GM12878 (cell line): ENCODE data around the gene TLX1. TPM values are rescaled to one million over a fixed set of nuclear protein-coding genes. Genes with fewer than 3 reads are reported as not detected.

Experiments used
- ATAC-seq: fragments of 200-7000 bp; cut with Tn5 transposase; 3 replicates; pipeline ENCODE4 v1.9.1; 2020; ENCODE audit warnings: mild to moderate bottlenecking, moderate library complexity
- BruUV-seq: library from RNA; stranded (reverse); fragments of 400-500 nt; replicated peaks from 2 replicates; lab custom pipeline; 2021; lab: Mats Ljungman, UMichigan
- CTCF ChIA-PET: fragments of 300-600 bp; sonication (Branson Sonifier 250); formaldehyde crosslinking; extraction: SDS; loops from one replicate; lab custom pipeline; 2021; ENCODE audit warnings: inconsistent platforms; lab: Yijun Ruan, JAX
- POLR2A ChIA-PET: fragments of 350-600 bp; formaldehyde crosslinking; extraction: SDS; loops from one replicate; lab custom pipeline; 2021; ENCODE audit warnings: inconsistent platforms; lab: Charles Lee
- RAD21 ChIA-PET: fragments of 300-600 bp; sonication (Branson Sonifier 250); formaldehyde crosslinking; loops from one replicate; lab custom pipeline; 2023; ENCODE audit warnings: antibody characterized with exemption; ENCODE audit not compliant: unreplicated experiment; lab: Charles Lee
- SMC1A ChIA-PET: fragments of 300-600 bp; sonication (Branson Sonifier 250); formaldehyde crosslinking; loops from one replicate; lab custom pipeline; 2023; ENCODE audit not compliant: unreplicated experiment, uncharacterized antibody; lab: Charles Lee
- DNase-seq: peaks from one replicate; pipeline ENCODE4 v3.0.0-alpha.2; 2011; ENCODE audit warnings: low read depth, low spot score
- FAIRE-seq: peaks from 3 replicates; lab custom pipeline; 2011; peaks lifted over from hg19 to GRCh38; lab: Jason Lieb, UNC
- H2AFZ ChIP-seq: 2 replicates; pipeline ENCODE4 v1.6.0; 2011; ENCODE audit warnings: low read depth, low read length, control low read depth; ENCODE audit not compliant: control insufficient read depth
- H3K27ac ChIP-seq: 2 replicates; pipeline ENCODE4 v1.5.1; 2011; ENCODE audit warnings: control low read depth; ENCODE audit not compliant: control insufficient read depth, insufficient read depth
- H3K27me3 ChIP-seq, 2 experiments: replicated peaks in 1 of 2; 2 replicates each; pipeline versions ENCODE4 v1.6.0 to v1.6.1; 2011; ENCODE audit warnings: low read length in 1 of 2; ENCODE audit not compliant: control insufficient read depth in 2 of 2, insufficient read depth in 2 of 2
- H3K36me3 ChIP-seq, 2 experiments: 2 replicates each; pipeline ENCODE4 v1.5.1; 2011; ENCODE audit warnings: low read length in 1 of 2; ENCODE audit not compliant: control insufficient read depth in 2 of 2, insufficient read depth in 2 of 2
- H3K4me1 ChIP-seq: 2 replicates; pipeline ENCODE4 v1.6.1; 2011; ENCODE audit warnings: mild to moderate bottlenecking, low read length, moderate library complexity, mixed read lengths; ENCODE audit not compliant: control insufficient read depth, insufficient read depth
- H3K4me2 ChIP-seq: 2 replicates; pipeline ENCODE4 v1.6.0; 2011; ENCODE audit warnings: control low read depth; ENCODE audit not compliant: control insufficient read depth, insufficient read depth
- H3K4me3 ChIP-seq: fragments of 200-600 bp; sonication (generic); 2 replicates; pipeline ENCODE4 v1.5.1; 2016
- H3K79me2 ChIP-seq: 2 replicates; pipeline ENCODE4 v1.6.0; 2011; ENCODE audit warnings: low read length; ENCODE audit not compliant: control insufficient read depth, insufficient read depth
- H3K9ac ChIP-seq: 2 replicates; pipeline ENCODE4 v1.8.0; 2011; ENCODE audit warnings: low read length, control low read depth, mixed read lengths; ENCODE audit not compliant: control insufficient read depth, insufficient read depth
- H3K9me3 ChIP-seq: replicated peaks from 3 replicates; pipeline ENCODE4 v1.5.1; 2011; ENCODE audit warnings: mild to moderate bottlenecking, low read length; ENCODE audit not compliant: control insufficient read depth, insufficient read depth
- H4K20me1 ChIP-seq: 2 replicates; pipeline ENCODE4 v1.6.0; 2011; ENCODE audit not compliant: control insufficient read depth, insufficient read depth
- CUX1 ChIP-seq: IDR thresholded peaks from 2 replicates; pipeline ENCODE4 v1.6.1; 2012; ENCODE audit warnings: improper control_type of control experiment, low read depth, low read length; ENCODE audit not compliant: insufficient replicate concordance
- E2F4 ChIP-seq: IDR thresholded peaks from 2 replicates; pipeline ENCODE4 v1.6.1; 2012; ENCODE audit warnings: low read depth, low read length, improper control_type of control experiment
- ELK1 ChIP-seq: IDR thresholded peaks from 2 replicates; pipeline ENCODE4 v1.6.1; 2012; ENCODE audit warnings: low read depth, low read length, improper control_type of control experiment
- ETV6 ChIP-seq, 2 experiments: fragments of 450-650 bp in 1 of 2; IDR thresholded peaks in 1 of 2; conservative IDR thresholded peaks in 1 of 2; 2 replicates each; pipeline ENCODE4 v1.6.1; 2014; ENCODE audit warnings: antibody characterized with exemption in 1 of 2, borderline replicate concordance in 1 of 2, low read depth in 1 of 2, mild to moderate bottlenecking in 1 of 2, moderate library complexity in 1 of 2
- FOXM1 ChIP-seq: IDR thresholded peaks from 2 replicates; pipeline ENCODE4 v1.6.1; 2012; ENCODE audit warnings: low read depth, mild to moderate bottlenecking, inconsistent platforms, low read length, moderate library complexity
- JUND ChIP-seq: IDR thresholded peaks from 2 replicates; pipeline ENCODE4 v1.6.1; 2012; ENCODE audit warnings: low read depth, mild to moderate bottlenecking, low read length, improper control_type of control experiment, moderate library complexity
- PKNOX1 ChIP-seq: fragments of 450-650 bp; IDR thresholded peaks from 2 replicates; pipeline ENCODE4 v1.6.1; 2016; ENCODE audit warnings: mild to moderate bottlenecking
- SIX5 ChIP-seq: IDR thresholded peaks from 2 replicates; pipeline ENCODE4 v1.6.1; 2011; ENCODE audit warnings: mild to moderate bottlenecking, low read depth, low read length, moderate library complexity; ENCODE audit not compliant: severe bottlenecking
- SREBF1 ChIP-seq: IDR thresholded peaks from 2 replicates; pipeline ENCODE4 v1.6.1; 2012; ENCODE audit warnings: mild to moderate bottlenecking, low read length
- TARDBP ChIP-seq: IDR thresholded peaks from 2 replicates; pipeline ENCODE4 v1.6.1; 2016; ENCODE audit warnings: borderline replicate concordance
- YBX1 ChIP-seq: fragments of 450-650 bp; IDR thresholded peaks from 2 replicates; pipeline ENCODE4 v1.6.1; 2016; ENCODE audit warnings: antibody characterized with exemption
- WGBS: methylation state at CpG from one replicate; pipeline ENCODE4 v1.1.6; 2016; ENCODE audit warnings: low lambda C conversion rate; ENCODE audit not compliant: insufficient replicate concordance, insufficient coverage; ENCODE audit errors: missing lambda C conversion rate; 5-methylcytosine and 5-hydroxymethylcytosine counted together
- in situ Hi-C: fragments of 300-500 bp; cut with MboI; formaldehyde crosslinking; loops from 9 replicates; pipeline ENCODE4 v1.14.3; 2018; ENCODE audit warnings: mixed read lengths
- intact Hi-C: fragments of 100-400 bp; cut with micrococcal nuclease; formaldehyde crosslinking; loops from one replicate; pipeline ENCODE4 v1.14.2; 2022; ENCODE audit not compliant: unreplicated experiment
- polyA plus RNA-seq, 11 experiments: library from polyadenylated mRNA; depleted of rRNA in 4 of 11; unstranded in 6 of 11; stranded (reverse) in 5 of 11; fragments of >200 nt; fragmentation: Nextera tagmentation in 4 of 11; fragmentation: Illumina TruSeq in 1 of 11; extraction: Ambion mirVana in 4 of 11; extraction: Trizol in 1 of 11; gene quantifications; 1 replicate in 1 of 11; 2 replicates in 10 of 11; pipeline versions ENCODE4 v1.2.1 to v1.2.3, GENCODE V29; 2011 to 2016; ENCODE audit warnings: inconsistent platforms in 2 of 11, missing spikeins in 2 of 11, low read depth in 1 of 11
- total RNA-seq, 4 experiments: library from RNA; depleted of rRNA in 3 of 4; stranded (reverse); fragments of >200 nt in 3 of 4; fragmentation: Illumina TruSeq in 1 of 4; extraction: Trizol in 1 of 4; gene quantifications; 2 replicates each; pipeline versions ENCODE4 v1.2.1 to v1.2.3, GENCODE V29; 2013 to 2021

Gene TLX1
- total and polyA plus RNA-seq, 10 of the 15 experiments (the other 5 are each of a cell fraction or from before 2014, with no cell fraction given), result not detected

- ChIA-PET SMC1A (no interaction called here), POLR2A (no interaction called here), RAD21 (no interaction called here), CTCF (no interaction called here)
- in situ Hi-C loops (no loop called here), intact Hi-C loops (no loop called here)
- H3K4me2 ChIP-seq, result no peak overlapping the region
- H3K36me3 ChIP-seq, result no peaks in the 10 kb centered on the region
- DNase-seq (no peak), ATAC-seq (no peak), FAIRE-seq (no peak)
- no peaks in the 10 kb centered on the region for H4K20me1 ChIP-seq
- H3K27ac ChIP-seq, result no peak overlapping the region
- no peaks in the 10 kb centered on the region for H3K79me2 ChIP-seq
- H2AFZ ChIP-seq, result no peak overlapping the region
- BruUV-seq, result no TSS peak
- peaks cover 0 to under 1% of the 10 kb centered on the region in 2 experiments; a peak in 1 of 4 replicates for H3K27me3 ChIP-seq
- 15% methylated on average over 6 of the region's 6 CpGs for WGBS
- no peaks in the 10 kb centered on the region for H3K9me3 ChIP-seq
- H3K4me1 ChIP-seq, result no peaks in the 10 kb centered on the region
- no peak overlapping the region for H3K4me3 ChIP-seq
- TF ChIP-seq TARDBP (no peak), CUX1 (no peak), YBX1 (no peak), E2F4 (no peak), ETV6 (conservative IDR thresholded peaks at IDR 0.05 in 1 of 2, IDR thresholded peaks at IDR 0.05 in 1 of 2; ENCODE audit: borderline replicate concordance in 1 of 2, low read depth in 1 of 2) (no peak), FOXM1 (no peak), JUND (no peak), PKNOX1 (no peak), ELK1 (no peak), SIX5 (no peak), SREBF1 (no peak)
- no peak overlapping the region for H3K9ac ChIP-seq
Measured at GRCh38 chr10:101183458-101184183, 52.5 kb downstream of the TLX1 start.
